G401 (cell line): ENCODE measurements around the gene ZDHHC3. TPM values are rescaled to one million over a fixed set of nuclear protein-coding genes. Genes with fewer than 3 reads are reported as not detected.
A peak's percentile ranks its signal among the peaks of the same experiment; 100 is the strongest.

ENCODE experiments used
- DNase-seq: peaks from one replicate; pipeline ENCODE4 v3.0.0-alpha.2; 2015; ENCODE audit warnings: low spot score
- in situ Hi-C: cut with HindIII; loops from 2 replicates; pipeline ENCODE4 v1.10.0; 2016; ENCODE audit warnings: low sequenced_read_pairs, mixed read lengths
- total RNA-seq: library from RNA; depleted of rRNA; stranded (reverse); fragments of >200 nt; shearing (Covaris generic); gene quantifications from 2 replicates; pipeline ENCODE4 v1.2.3, GENCODE V29; 2014; rRNA removed

The ZDHHC3 gene, protein sequence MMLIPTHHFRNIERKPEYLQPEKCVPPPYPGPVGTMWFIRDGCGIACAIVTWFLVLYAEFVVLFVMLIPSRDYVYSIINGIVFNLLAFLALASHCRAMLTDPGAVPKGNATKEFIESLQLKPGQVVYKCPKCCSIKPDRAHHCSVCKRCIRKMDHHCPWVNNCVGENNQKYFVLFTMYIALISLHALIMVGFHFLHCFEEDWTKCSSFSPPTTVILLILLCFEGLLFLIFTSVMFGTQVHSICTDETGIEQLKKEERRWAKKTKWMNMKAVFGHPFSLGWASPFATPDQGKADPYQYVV
- 93.2 and 98.2 TPM in 2 replicates for total RNA-seq

DNA sequence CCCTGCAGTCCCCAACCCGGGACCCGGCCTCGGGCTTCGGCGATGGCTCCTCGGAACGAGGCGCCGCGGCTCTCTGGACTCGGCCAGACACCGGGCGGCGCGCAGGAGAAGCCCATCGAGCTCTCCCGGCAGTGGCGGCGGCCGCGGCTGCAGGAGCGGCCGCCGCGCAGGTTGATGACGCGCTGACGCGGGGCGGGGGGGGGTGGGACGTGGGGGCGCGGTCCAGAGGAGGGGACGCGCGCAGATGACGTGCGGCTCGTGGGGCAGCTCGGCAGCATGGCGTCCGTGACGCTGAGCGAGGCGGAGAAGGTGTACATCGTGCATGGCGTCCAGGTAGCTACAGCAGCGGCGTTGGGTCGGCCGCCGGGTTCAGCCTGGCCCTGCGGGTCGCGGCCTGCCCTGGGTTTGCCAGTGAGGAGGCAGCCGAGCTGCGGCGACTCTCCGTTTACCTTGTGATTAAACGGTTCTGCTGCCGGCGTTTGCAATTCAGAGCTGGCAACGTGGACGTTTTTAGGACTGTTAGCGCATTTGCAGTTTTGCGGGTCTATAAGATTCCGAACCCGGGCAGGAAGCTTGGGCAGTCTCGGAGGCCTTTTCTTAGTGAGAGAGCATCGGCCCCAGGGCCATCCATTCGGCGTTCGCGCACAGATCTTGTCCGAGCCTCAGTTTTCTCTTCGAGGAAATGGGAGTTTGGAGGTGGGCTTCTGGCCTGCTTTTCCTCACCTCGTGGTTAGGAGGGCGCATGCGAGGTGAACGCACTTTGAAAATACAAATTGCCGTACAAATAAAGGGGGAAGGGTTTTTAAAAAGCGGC is at the start of gene ZDHHC3, which contains the start of gene EXOSC7:
Gene ZDHHC3, minus strand, starts transcription at position 173 of the 814 bp plus-strand sequence. CDS start 16,738 bp downstream, outside the sequence.
Gene EXOSC7, plus strand, starts transcription at position 243 of the 814 bp plus-strand sequence. Its CDS starts 34 bp downstream, at position 277.
- in situ Hi-C loops = no loop called here
- peak; percentile 85 for DNase-seq

DNA sequence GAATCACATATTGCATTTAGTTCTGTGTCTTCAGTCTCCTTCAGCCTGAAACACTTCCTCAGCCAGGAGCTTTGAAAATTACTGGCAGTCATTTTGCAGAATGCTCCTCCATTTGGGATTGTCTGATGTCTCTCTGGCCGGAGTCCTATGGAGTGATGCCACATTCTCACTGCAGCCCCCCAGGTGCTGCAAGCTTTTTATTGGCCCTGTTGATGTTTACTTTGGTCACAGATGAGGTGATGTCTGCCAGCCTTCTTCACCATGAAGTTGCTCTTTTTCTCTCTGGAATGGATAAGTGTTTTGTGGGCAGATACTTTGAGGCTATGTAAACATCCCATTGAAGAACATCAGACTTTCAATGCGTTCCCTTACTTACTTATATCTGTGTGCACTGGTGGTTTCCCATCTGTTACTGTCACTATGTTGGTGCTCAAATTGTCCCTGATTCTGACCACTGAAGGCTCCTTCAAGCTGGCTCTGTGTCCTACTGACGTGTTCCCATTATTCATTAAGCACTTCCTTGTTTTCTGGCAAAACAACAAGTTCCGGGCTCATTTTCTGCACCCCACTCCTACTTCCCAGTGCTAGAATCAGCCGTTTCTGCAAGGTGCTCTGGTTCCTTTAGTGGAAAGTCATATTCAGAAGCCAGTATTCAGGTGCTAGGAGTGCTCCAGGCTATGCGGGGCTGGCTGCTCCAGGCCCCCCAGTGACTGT is 48.7 kb upstream of the ZDHHC3 start:
- in situ Hi-C loops = no loop called here
- peak; percentile 88 for DNase-seq

DNA sequence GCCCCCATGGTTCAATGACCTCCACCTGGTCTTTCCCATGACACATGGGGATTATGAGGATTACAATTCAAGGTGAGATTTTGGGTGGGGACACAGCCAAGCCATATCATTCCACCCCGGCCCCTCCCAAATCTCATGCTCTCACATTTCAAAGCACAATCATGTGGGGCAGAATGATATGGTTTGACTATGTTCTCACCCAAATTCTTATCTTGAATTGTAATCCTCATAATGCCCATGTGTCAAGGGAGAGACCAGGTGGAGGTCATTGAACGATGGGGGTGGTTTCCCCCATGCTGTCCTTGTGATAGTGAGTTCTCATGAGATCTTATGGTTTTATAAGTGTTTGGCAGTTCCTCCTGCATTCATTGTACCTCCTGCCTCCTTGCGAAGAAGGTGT is 47.7 kb upstream of the ZDHHC3 start:
- DNase-seq = no peak
- in situ Hi-C loops = no loop called here

DNA sequence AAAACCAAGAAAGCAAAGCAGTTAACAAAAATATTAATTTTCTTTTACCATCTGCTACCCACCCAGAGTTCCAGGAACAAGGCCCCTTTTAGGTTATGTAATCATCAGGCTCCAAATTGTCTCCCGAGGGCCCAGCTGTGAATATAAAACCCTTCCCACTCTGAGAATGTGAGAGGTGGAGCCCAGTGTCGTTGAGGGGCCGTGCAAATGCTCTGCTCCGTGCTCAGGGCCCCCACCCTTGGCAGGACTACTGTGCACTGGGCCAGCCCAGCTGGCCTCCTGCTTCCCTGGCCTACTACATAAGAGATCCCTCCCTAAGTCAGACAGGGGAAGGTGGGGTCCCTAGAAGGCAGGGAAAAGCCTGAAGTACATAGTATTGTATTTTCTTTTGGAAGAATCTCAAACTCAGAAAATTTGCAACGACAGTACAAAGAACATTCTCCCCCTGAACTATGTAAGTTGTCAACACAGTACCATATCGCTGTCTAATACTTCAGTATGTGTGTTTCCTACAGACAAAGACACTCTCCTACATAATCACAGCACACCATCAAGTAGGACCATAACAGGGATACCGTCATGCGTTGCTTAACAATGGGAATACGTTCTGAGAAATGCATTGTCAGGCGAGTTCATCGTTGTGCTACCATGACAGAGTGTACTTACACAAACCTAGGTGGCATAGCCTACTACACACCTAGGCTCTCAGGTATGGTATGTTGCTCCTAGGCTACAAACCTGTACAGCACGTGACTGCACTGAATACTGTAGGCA is 45.7 kb upstream of the ZDHHC3 start:
- in situ Hi-C loops = no loop called here

DNA sequence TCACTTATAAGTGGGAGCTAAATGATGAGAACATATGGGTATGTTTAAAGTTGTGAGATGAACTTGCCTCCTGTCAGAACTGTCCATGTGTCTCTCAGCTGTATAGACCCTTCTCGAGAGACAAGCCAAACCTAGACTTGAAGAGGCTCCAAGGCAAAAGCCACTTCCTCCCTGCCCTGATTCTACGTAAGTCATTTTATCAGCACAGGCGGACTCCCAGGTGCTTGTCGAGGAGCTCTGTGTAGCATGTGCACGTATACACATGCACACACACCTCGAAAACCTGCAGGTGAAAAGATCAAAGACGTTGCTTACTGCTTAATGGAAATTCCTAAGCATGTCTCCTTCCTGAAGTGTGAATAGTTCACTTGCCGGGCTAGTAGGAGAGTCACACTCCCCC is 44.6 kb upstream of the ZDHHC3 start:
- DNase-seq = no peak
- in situ Hi-C loops = no loop called here

More for the DNA sequence above, 45.7 kb upstream of the ZDHHC3 start:
- no peak for DNase-seq

DNA sequence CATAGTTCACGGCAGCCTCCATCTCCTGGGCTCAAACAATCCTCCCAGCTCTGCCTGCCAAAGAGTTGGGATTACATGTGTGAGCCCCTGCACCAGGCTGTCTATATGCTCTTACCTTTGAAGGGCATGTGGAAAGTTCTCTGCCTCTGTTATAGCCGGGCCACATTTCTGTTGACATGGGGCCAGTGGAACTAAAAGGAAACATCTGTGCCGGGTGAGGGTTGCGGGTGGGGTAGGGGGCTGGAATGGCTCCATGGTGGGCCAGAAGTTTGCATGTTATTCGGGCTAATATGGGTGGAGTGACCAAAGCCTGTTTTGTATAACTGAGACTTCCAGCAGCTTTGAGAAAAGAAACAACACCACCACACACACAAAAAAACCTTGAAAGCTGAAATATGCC is 41.8 kb upstream of the ZDHHC3 start:
- in situ Hi-C loops = no loop called here
- no peak for DNase-seq

DNA sequence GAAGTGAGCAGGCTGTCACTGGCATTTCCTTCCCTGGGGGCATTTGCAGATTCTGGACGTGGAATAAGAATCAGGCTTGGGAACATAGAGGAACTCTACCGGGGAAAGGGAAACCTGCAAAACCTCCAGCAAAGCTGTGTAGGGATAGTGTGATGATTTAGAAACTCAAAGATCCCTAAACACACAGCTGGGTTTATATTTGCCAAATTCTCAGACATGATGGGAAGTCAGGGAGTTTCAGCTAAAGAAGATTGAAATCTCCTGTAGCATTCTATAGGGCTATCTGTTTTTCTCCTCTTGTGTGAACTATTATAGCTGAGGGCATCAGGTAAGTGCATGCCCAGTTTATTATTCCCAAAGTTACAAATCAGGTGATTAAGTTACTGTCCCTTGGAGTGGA is 40.9 kb upstream of the ZDHHC3 start:
- DNase-seq = no peak
- in situ Hi-C loops = no loop called here

DNA sequence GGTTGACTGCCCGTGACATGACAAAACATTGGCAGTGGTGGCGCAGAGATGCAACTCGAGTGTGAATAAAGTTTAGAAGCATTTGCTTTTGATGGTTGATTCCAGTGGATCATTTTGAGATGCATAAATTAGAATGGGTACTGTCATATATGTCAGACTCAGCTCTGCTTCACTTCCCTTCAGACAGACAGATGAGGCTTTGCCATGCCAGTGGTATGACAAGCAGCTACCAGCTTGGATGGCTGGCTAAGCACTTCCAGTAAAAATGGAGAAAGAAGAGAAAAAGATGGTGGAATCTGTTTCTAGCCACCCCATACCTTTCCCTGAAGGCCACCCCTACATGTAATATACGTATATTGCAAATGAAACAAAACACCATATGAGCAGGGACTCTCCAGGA is 36.6 kb upstream of the ZDHHC3 start:
- no peak for DNase-seq
- in situ Hi-C loops = no loop called here

DNA sequence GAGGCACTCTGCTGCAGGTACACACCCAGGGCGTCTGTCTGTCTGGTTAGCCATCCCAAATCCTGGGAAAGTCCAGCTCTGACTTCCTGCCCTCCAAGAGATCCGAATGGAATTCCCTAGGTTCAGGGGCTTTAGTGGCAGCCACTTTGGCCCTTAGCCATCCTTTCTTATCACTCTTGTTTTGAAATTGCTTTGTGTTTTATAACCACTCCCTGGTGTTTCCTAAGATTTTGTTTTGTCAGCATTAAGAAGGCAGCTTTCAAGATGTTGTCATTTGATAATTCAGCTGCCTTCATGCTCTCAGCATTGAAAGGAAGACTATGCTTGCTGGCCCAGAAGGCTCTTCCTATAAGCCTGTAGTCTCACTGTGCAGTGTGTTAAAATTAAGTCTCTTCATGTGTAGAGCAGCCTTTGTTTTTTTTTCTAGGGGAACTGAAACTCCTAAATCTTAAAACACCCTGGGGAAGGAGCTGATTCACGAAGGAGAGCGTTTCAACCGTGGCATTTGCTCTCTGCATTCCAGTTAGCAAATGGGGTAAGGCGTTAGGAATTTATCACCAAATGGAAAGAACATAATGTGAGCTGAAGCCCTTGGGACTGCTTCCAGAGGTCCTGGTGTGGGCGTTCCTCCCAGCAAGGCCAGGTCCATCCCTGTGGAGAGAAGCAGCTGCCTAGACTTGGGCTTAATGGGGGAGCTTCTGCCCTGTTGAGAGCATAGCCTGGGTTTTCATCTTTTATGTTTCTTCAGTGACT is 36.0 kb upstream of the ZDHHC3 start:
- in situ Hi-C loops = no loop called here
- no peak for DNase-seq

DNA sequence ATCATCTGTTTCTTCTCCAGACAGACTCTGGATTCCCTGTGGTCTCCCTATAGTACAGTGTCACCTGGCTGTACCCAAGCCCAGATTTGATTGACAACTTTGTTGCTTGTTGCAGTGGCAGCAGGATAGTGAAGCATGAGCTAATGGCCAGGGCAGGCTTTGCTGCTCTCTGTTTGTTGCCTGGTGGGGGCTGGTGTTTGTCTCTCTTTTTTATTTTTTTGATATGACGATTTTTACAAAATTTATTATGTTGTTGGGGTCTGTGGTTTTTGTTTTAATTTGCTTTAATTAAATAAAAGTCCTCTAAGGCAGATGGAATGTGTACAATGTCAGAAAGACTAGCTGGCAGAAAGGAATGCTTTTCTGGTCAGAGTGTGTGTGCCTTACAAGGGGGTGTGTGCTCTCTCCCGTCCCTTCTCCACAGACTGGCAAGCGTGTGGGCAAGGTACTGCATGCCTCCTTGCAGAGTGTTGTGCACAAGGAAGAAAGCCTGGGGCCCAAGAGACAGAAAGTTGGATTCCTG is 34.9 kb upstream of the ZDHHC3 start:
- in situ Hi-C loops = no loop called here
- DNase-seq = no peak

DNA sequence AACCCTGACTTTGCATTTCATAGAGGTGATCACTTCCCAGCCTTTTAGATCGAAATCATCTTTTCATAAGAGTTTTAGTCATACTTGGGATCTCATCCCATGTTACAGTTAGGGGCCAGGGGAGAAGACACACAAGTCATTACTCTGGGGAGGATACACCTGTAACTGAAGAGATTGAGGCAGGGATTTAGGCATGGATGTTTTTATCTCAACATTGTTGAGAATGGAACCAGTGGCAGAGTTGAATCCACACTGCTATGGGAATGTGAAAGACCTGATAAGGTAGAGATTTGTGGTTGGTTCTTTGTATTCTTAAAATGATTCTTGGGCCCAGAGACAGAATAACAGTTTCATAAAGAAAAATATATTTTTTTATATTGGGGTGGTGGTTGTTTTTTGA is 33.9 kb upstream of the ZDHHC3 start:
- in situ Hi-C loops = no loop called here
- no peak for DNase-seq

DNA sequence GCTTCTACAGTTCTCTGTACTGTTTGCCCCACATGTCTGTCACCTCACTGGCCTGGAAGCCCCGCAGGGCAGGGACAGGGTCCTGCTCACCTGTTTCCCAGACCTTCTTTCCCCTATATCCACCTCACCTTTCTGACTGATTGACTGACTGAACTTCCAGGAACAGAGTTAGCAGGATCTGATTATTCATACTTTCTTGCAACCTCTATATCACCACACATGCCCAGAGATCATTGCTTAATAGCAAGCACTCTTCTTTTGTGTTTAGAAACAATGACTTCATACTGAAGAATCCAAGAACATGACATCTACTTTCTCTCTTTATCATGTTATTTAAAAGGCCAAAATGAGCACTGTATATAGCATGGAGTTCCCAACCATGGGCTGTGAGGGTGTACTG is 32.1 kb upstream of the ZDHHC3 start:
- in situ Hi-C loops = no loop called here
- no peak for DNase-seq

DNA sequence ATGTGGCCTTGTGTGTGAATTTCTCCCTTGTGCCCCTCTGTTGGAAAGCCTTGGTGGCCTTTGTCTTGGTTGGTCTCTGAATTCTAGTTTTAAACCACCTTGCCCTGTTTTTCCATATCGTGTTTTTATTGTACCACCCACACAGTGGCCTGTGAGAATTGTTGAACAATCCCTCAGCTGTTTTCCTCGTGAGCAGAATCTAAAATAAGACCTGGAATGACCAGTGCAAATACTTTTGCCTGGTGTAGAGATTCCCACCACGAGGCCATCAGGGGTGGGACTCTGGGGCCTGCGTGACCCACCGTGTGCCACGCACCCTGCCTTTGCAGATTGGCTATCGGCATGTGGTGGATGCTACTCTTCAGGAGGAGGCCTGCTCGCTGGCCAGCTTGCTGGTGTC is 31.1 kb upstream of the ZDHHC3 start:
- no peak for DNase-seq
- in situ Hi-C loops = no loop called here

DNA sequence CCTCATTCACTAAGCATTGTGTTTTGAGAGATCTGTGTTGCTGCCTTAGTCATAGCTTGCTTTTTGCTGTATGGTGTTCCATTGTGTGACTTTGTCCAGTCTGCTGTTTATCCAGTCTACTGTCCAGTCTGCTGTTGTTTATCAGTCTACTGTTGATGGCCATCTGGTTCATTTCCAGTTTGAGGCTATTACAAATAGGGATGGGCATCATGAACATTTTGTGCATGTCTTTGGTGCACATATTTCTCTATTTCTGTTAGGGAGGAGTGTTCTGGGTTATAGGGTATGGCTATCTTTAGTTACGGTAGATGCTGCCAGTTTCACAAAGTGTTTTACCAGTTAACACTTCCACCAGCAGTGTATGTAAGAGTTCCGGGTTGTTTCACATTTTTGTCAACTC is 27.9 kb upstream of the ZDHHC3 start:
- in situ Hi-C loops = no loop called here
- DNase-seq = no peak

DNA sequence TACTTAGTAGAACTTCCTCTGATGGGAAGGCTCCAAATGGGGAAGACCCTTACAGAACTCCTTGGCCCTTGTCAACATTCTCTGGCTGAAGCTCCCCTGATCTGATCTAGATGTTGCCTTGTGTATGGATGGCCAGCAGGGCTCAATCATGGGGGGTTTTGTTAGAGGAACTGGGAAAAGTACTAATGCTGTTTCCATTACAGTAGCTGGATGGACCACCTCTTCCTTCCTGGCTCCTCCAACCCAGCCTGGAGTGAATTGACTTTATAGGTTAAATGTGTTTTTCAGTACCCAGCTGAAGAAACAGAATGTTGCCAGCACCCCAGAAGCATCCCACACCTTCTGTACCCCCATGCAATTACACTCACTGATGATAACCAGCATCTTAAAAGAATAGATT is 27.4 kb upstream of the ZDHHC3 start:
- in situ Hi-C loops = no loop called here
- DNase-seq = no peak

DNA sequence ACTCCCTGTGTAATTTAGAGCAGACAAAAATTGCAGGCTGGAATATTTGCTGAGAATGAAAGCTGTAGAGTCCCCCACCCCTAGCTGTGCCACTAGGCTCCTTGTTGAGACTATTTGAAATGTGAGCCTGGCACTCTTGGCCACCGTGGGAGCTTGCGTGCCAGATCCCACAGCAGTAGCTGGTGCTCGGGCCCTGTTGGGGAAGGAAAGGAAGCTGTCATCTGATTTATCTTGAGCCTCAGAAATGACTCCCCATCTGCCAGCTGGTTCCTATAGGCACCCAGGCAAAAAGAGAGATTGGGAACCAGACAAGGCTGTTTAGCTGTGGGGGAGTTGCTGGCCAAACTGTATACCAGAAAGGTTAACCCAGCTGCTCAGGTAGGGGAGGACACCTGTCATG is 26.7 kb upstream of the ZDHHC3 start:
- in situ Hi-C loops = no loop called here
- DNase-seq = peak; percentile 60

DNA sequence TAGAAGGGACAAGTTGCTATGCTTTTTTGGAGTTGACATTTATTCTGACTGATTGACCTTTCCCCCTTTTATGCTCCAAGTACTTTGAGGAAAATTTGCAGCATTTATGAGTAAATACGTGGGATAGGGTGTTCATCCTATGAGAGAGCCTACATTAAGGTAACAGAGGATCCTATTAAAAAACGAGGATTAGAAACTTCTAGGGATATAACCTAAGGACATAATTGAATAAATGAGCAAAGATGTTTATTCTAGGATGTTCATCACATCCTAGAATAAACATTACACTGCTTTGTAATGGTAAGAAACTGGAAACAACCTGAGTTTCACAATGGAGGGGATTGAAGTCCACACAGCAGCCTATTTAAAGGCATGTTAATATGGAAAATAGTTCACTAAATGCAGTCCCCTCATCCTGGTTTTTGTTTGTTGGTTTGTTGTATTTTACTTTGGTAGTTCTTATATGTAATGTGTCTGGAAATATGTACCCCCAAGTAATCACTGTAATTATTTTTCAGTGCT is 26.2 kb upstream of the ZDHHC3 start:
- in situ Hi-C loops = no loop called here
- DNase-seq = no peak

DNA sequence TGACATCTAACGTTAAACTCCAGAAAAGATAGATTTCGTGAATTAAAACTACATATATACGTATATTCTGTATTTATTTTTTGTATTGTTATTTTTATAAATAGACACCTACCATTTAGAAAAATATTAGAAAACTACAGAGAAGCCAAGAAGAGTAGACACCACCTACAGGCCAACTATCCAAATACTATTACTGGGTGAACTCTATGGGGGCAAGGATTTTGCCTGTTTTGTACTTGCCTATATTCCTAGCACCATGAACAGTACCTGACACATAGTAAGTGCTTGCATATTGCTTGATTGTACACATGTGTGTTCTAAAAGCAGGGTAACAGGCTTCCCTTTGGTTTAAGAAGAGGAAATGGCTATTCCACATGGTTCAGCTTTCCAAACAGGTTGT is 25.8 kb upstream of the ZDHHC3 start:
- in situ Hi-C loops = no loop called here

More for the DNA sequence above, 25.8 kb upstream of the ZDHHC3 start:
- no peak for DNase-seq
